Astrocyte (in vitro differentiated cells and primary cell): ENCODE measurements around the gene BEX1.

Source experiments
- EZH2 ChIP-seq: IDR thresholded peaks from 2 replicates; pipeline ENCODE4 v1.6.1; 2012; ENCODE audit warnings: mild to moderate bottlenecking, low read length, inconsistent platforms; ENCODE audit not compliant: insufficient read depth
- TF ChIP-seq, protein P1 (sequence below): IDR thresholded peaks from 2 replicates; pipeline ENCODE4 v1.5.1; 2011; ENCODE audit warnings: low read depth, mild to moderate bottlenecking, inconsistent platforms, low read length, moderate library complexity; ENCODE audit not compliant: insufficient read depth

- TF ChIP-seq, protein P1, sequence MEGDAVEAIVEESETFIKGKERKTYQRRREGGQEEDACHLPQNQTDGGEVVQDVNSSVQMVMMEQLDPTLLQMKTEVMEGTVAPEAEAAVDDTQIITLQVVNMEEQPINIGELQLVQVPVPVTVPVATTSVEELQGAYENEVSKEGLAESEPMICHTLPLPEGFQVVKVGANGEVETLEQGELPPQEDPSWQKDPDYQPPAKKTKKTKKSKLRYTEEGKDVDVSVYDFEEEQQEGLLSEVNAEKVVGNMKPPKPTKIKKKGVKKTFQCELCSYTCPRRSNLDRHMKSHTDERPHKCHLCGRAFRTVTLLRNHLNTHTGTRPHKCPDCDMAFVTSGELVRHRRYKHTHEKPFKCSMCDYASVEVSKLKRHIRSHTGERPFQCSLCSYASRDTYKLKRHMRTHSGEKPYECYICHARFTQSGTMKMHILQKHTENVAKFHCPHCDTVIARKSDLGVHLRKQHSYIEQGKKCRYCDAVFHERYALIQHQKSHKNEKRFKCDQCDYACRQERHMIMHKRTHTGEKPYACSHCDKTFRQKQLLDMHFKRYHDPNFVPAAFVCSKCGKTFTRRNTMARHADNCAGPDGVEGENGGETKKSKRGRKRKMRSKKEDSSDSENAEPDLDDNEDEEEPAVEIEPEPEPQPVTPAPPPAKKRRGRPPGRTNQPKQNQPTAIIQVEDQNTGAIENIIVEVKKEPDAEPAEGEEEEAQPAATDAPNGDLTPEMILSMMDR = no peak
- no peak for TF ChIP-seq EZH2
These were observed 12.6 kb downstream of the BEX1 start for GRCh38 chrX:103051260-103051789.
